ENCODE results near the gene HDAC3.
"Not testable (repeated sequence)": the region's sequence is repeated elsewhere in the genome, so short reads cannot be mapped to it uniquely, and the experiment has no call there.

Gene HDAC3

GRCh38 chr5:141611289-141611688 is 25.4 kb downstream of the HDAC3 start:
- no peak for TF ChIP-seq CTCF (IDR thresholded peaks at IDR 0.05; ENCODE audit: low read depth, low read length)
- H3K4me3 ChIP-seq (ENCODE audit: low read depth, low read length), result no peak overlapping the region

GRCh38 chr5:141609921-141610320 is 26.7 kb downstream of the HDAC3 start:
- not testable (repeated sequence) for H3K4me3 ChIP-seq (ENCODE audit: low read depth, low read length)

- no peak overlapping the region for H3K4me3 ChIP-seq (ENCODE audit: low read depth, low read length)
- no peak for TF ChIP-seq CTCF (IDR thresholded peaks at IDR 0.05; ENCODE audit: low read depth, low read length)
Measured at GRCh38 chr5:141609044-141609443, 27.6 kb downstream of the HDAC3 start.

- no peak for TF ChIP-seq CTCF (IDR thresholded peaks at IDR 0.05; ENCODE audit: low read depth, low read length)
- H3K4me3 ChIP-seq (ENCODE audit: low read depth, low read length), result no peak overlapping the region
Measured at GRCh38 chr5:141608557-141608956, 28.1 kb downstream of the HDAC3 start.

GRCh38 chr5:141608046-141608445 is 28.6 kb downstream of the HDAC3 start:
- H3K4me3 ChIP-seq (ENCODE audit: low read depth, low read length), result no peak overlapping the region
- no peak for TF ChIP-seq CTCF (IDR thresholded peaks at IDR 0.05; ENCODE audit: low read depth, low read length)

- no peak for TF ChIP-seq CTCF (IDR thresholded peaks at IDR 0.05; ENCODE audit: low read depth, low read length)
Measured at GRCh38 chr5:141605523-141606277, 30.9 kb downstream of the HDAC3 start.

GRCh38 chr5:141603923-141604717 is 32.5 kb downstream of the HDAC3 start:
- no peak for TF ChIP-seq CTCF (IDR thresholded peaks at IDR 0.05; ENCODE audit: low read depth, low read length)
- H3K4me3 ChIP-seq (ENCODE audit: low read depth, low read length), result no peak overlapping the region

More at GRCh38 chr5:141605523-141606277, 30.9 kb downstream of the HDAC3 start:
- H3K4me3 ChIP-seq (ENCODE audit: low read depth, low read length), result no peak overlapping the region
